Kidney (tissue), 14 donors: ENCODE data around the gene CLDN25. TPM values are rescaled to one million over a fixed set of nuclear protein-coding genes. Genes with fewer than 3 reads are reported as not detected.

Source experiments
- DNase-seq, 5 donors: peaks; one replicate each; pipeline ENCODE4 v3.0.0-alpha.2; 2013 to 2020
- FAIRE-seq: peaks from 2 replicates; lab custom pipeline; 2012; peaks lifted over from hg19 to GRCh38; lab: Jason Lieb, UNC
- H3K27ac ChIP-seq, 2 donors: one replicate each; pipeline ENCODE4 v1.7.0; 2013; ENCODE audit warnings: low read depth in 2 of 2, low read length in 2 of 2, inconsistent platforms in 1 of 2
- H3K27me3 ChIP-seq: one replicate; pipeline ENCODE4 v1.7.1; 2013; ENCODE audit warnings: low read length, inconsistent platforms; ENCODE audit not compliant: control insufficient read depth, insufficient read depth
- H3K36me3 ChIP-seq, 3 donors: one replicate each; pipeline versions ENCODE4 v1.7.0 to v1.7.1; 2013; ENCODE audit warnings: low read length in 3 of 3, control low read depth in 1 of 3, inconsistent platforms in 1 of 3; ENCODE audit not compliant: insufficient read depth in 3 of 3, control insufficient read depth in 2 of 3
- H3K4me1 ChIP-seq, 3 donors: one replicate each; pipeline versions ENCODE4 v1.7.0 to v1.7.1; 2013; ENCODE audit warnings: low read length in 3 of 3, inconsistent platforms in 1 of 3, low read depth in 1 of 3; ENCODE audit not compliant: control insufficient read depth in 2 of 3, insufficient read depth in 2 of 3
- H3K4me3 ChIP-seq, 3 donors: one replicate each; pipeline versions ENCODE4 v1.7.0 to v1.8.1; 2013; ENCODE audit warnings: low read length in 3 of 3, control low read depth in 1 of 3, inconsistent platforms in 1 of 3
- H3K9ac ChIP-seq, 3 donors: one replicate each; pipeline versions ENCODE4 v1.7.0 to v1.7.1; 2013; ENCODE audit warnings: low read length in 3 of 3, control low read depth in 1 of 3, inconsistent platforms in 1 of 3
- H3K9me3 ChIP-seq, 3 donors: one replicate each; pipeline versions ENCODE4 v1.7.0 to v1.7.1; 2013; ENCODE audit warnings: low read length in 3 of 3, control low read depth in 1 of 3, inconsistent platforms in 1 of 3; ENCODE audit not compliant: control insufficient read depth in 2 of 3, insufficient read depth in 1 of 3
- intact Hi-C: fragments of 100-400 bp; cut with DNase I; formaldehyde crosslinking; loops from one replicate; pipeline ENCODE4 v1.11.1; 2022
- polyA plus RNA-seq: library from polyadenylated mRNA; stranded (reverse); fragments of 350-450 nt; fragmentation: Illumina TruSeq; extraction: RNeasy Lipid Tissue Mini Kit (QIAGEN cat#74804); gene quantifications from one replicate; pipeline ENCODE4 v1.2.3, GENCODE V29; 2014; ENCODE audit warnings: low read depth, low replicate concordance; ENCODE audit not compliant: insufficient read depth
- total RNA-seq: library from RNA; stranded (reverse); fragmentation: NEBNext Ultra II Directional; extraction: Animal tissue kit (Norgen Biotek cat#: 25700); gene quantifications from one replicate; pipeline ENCODE4 v1.2.1, GENCODE V29; 2021
- TF ChIP-seq, protein P1 (sequence below): IDR thresholded peaks from 3 replicates; pipeline ENCODE4 v1.5.1; 2012; ENCODE audit warnings: mild to moderate bottlenecking, moderate library complexity, borderline replicate concordance; ENCODE audit not compliant: insufficient read depth; ENCODE audit errors: extremely low read depth
- donor health status: control.
- donor health status: control.
- donor health status: control.
- donor health status: control.
- donor health status: control.
- donor health status: DM: yes; HTN: yes; CAD: no.
- donor health status: Normal renal cell carcinoma (clear cell type).

The CLDN25 gene
- total and polyA plus RNA-seq, 2 donors from 2014 or later = not detected

DNA sequence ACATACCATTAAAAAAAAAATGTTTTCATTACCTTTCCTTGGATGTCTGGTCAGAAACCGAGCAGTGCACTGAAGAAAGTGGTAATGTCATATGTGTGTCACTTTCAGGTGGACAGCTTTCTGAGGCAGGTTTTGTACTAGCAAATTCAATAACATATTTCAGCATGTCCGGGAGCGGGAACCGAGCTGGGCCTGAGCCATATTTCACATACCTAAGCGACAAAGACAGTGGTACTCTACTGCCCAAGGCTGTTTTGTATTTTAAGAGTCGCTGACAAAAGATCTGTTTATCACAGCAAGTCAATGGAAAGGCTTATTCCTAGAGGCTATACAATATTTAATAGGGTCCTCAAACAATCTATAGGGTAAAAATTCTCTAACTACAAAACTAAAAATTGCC, 38.0 kb downstream of the CLDN25 start:
- intact Hi-C loops = no loop called here
- no peak overlapping the region for H3K9ac ChIP-seq
- no peaks in the 10 kb centered on the region for H3K27me3 ChIP-seq
- no peak for DNase-seq
- H3K4me1 ChIP-seq = no peaks in the 10 kb centered on the region
- FAIRE-seq = no peak
- TF ChIP-seq, protein P1, sequence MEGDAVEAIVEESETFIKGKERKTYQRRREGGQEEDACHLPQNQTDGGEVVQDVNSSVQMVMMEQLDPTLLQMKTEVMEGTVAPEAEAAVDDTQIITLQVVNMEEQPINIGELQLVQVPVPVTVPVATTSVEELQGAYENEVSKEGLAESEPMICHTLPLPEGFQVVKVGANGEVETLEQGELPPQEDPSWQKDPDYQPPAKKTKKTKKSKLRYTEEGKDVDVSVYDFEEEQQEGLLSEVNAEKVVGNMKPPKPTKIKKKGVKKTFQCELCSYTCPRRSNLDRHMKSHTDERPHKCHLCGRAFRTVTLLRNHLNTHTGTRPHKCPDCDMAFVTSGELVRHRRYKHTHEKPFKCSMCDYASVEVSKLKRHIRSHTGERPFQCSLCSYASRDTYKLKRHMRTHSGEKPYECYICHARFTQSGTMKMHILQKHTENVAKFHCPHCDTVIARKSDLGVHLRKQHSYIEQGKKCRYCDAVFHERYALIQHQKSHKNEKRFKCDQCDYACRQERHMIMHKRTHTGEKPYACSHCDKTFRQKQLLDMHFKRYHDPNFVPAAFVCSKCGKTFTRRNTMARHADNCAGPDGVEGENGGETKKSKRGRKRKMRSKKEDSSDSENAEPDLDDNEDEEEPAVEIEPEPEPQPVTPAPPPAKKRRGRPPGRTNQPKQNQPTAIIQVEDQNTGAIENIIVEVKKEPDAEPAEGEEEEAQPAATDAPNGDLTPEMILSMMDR = no peak
- H3K36me3 ChIP-seq = peaks cover 0 to 11% (median 4%) of the 10 kb centered on the region in 3 donors
- H3K27ac ChIP-seq = no peak overlapping the region
- no peak overlapping the region for H3K4me3 ChIP-seq
- no peaks in the 10 kb centered on the region for H3K9me3 ChIP-seq

DNA sequence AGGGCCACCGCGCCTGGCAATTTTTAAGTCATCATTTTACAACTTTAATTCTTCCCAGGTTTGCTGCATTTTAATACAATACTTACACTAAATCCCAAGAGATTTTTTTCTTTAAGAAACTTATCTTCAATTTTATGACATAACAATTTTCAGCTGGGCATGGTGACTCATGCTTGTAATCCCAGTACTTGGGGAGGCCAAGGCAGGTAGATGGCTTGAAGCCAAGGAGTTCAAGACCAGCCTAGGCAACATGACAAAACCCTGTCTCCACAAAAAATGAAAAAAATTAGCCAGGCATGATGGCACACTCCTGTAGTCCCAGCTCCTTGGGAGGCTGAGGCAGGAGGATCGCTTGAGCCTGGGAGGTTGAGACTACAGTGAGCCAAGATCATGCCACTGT, 38.8 kb downstream of the CLDN25 start:
- intact Hi-C loops = no loop called here
- DNase-seq (no peak), FAIRE-seq (no peak)
- no peaks in the 10 kb centered on the region for H3K4me1 ChIP-seq
- H3K9ac ChIP-seq = no peak overlapping the region
- no peaks in the 10 kb centered on the region for H3K27me3 ChIP-seq
- no peak overlapping the region for H3K27ac ChIP-seq
- TF ChIP-seq, protein P1 = no peak
- H3K9me3 ChIP-seq = no peaks in the 10 kb centered on the region
- no peak overlapping the region for H3K4me3 ChIP-seq
- peaks cover 0 to 17% (median 4%) of the 10 kb centered on the region in 3 donors for H3K36me3 ChIP-seq

DNA sequence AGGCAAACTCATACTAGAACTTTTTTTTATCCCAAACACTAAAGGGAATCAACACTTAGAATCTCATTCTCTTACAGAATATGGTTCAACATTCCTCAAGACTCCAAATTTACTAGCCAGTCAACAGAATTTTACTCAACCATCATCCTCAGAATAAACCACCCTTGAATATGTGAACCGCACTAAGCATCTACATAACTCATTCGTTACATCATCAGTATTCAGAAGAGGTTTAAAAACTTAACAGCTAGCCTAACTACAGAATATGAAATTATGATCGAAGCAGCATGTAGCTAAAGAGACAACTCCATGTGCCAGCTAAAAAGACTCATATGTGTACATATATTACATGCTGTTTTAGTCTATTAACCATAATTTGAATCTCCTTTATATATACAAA, 47.9 kb downstream of the CLDN25 start:
- H3K9ac ChIP-seq = no peak overlapping the region
- no peaks in the 10 kb centered on the region for H3K27me3 ChIP-seq
- peaks cover 0 to 3% (median 0%) of the 10 kb centered on the region in 3 donors for H3K9me3 ChIP-seq
- no peak overlapping the region for H3K4me3 ChIP-seq
- TF ChIP-seq, protein P1 = no peak
- FAIRE-seq (no peak), DNase-seq (no peak)
- peaks cover 0 to 13% (median 6%) of the 10 kb centered on the region in 3 donors for H3K36me3 ChIP-seq
- intact Hi-C loops = no loop called here
- no peak overlapping the region for H3K27ac ChIP-seq
- H3K4me1 ChIP-seq = no peaks in the 10 kb centered on the region

DNA sequence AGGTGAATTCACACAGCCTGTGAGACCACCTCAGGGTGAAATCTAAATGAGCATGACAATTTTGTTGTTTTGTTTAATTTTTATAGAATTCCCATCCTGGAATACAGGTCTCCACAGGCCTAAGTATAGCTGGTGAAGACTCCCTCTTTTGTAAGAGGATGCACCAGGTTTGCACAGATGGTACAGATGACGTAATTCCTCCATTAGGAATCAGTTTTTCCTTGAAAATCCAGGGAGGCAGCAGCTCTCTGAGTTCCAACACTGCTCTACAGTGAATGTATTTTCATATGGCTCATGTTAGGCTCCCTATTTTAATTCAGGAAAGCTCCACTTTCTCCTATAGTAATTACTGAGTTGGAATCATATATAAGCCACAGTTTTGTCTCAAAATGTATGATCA, 48.6 kb downstream of the CLDN25 start:
- FAIRE-seq (no peak), DNase-seq (no peak)
- H3K9ac ChIP-seq = no peak overlapping the region
- H3K27me3 ChIP-seq = no peaks in the 10 kb centered on the region
- no peak overlapping the region for H3K4me3 ChIP-seq
- no peaks in the 10 kb centered on the region for H3K4me1 ChIP-seq
- TF ChIP-seq, protein P1 = no peak
- peaks cover 2 to 7% (median 6%) of the 10 kb centered on the region in 3 donors for H3K36me3 ChIP-seq
- no peak overlapping the region for H3K27ac ChIP-seq
- H3K9me3 ChIP-seq = peaks cover 0 to 3% (median 0%) of the 10 kb centered on the region in 3 donors
- intact Hi-C loops = no loop called here
